GM11168 (cell line): Measurements from ENCODE around the gene RGS7BP.

ENCODE experiments used
- in situ Hi-C: fragments of 300-500 bp; cut with MboI; formaldehyde crosslinking; loops from one replicate; pipeline ENCODE4 v1.12.0; 2022; ENCODE audit warnings: low sequenced_read_pairs; ENCODE audit not compliant: unreplicated experiment

Gene RGS7BP

DNA sequence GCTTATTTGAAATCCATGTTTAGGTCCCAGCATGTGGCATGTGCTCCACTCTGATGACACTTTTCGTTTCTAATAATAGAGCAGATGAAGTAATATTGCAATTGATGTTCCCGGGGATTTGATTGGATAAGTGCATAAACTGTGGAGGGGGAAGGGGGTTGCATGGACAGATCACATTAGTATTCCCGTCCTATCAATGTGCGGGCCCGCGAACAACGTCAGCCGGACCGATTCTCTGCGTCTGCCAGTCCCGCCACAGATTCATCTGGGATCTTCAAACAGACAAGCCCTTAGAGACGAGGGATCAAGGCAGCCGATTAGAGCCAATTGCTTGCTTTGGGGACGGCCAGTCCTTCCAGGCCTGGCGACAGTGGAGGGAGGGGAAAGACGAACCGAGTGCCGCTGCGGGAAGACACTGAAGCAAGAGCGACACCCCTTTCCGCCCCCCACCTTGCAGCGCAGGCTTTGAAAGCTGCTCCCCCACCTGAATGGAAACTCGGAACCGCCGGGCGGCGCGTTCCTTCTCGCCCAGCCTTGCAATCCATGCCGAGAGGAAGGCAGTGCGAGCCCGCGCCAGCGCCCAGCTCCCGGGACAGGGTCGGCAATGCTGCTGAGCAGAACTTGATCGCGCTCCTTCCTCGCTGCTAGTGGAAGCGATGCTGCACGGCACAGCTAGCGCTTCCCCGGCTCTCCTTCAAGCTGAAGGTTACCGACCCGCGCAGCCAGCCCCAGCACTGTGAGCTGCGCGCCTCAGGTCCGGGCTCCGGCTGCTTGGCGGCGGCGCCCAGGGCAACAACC, at the start of gene RGS7BP:
Gene RGS7BP (plus strand): TSS at position 247 of the 798 bp plus-strand sequence. CDS start 610 bp downstream, outside the sequence.
- in situ Hi-C loops = no loop called here

DNA sequence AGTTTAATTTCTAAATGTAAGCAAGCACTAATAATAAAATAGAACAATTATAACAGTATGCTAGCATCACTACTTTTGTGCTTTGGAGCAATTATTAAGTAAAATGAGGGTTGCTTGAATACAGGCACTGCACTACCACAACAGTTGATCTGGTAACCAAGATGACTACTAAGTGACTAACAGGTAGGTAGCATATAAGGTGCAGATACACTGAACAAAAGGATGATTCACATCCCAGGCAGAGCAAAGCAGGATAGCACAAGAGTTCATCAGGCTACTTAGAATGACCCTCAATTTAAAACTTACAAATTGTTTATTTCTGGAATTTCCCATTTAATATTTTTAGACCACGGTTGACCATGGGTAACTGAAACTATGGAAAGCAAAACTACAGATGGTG, 48.0 kb upstream of the RGS7BP start:
- in situ Hi-C loops = no loop called here

DNA sequence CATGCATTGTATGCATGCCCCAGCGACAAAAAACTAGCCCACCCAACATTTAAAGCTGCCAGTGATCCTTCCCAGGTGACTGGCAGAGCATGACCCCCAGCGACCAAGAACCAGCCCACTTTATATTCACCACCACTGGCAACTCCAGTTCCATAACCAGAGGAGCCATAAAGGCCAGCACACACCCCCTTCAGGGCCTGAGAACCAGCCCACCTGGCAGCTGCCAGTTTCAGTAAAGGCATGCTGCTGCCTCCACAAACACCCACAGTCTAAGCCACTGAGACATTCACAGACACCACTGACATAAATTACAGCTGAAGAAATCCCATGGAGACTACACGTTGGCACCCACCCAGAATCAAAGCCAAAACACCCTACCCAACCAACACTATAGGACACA, 46.9 kb upstream of the RGS7BP start:
- in situ Hi-C loops = no loop called here

DNA sequence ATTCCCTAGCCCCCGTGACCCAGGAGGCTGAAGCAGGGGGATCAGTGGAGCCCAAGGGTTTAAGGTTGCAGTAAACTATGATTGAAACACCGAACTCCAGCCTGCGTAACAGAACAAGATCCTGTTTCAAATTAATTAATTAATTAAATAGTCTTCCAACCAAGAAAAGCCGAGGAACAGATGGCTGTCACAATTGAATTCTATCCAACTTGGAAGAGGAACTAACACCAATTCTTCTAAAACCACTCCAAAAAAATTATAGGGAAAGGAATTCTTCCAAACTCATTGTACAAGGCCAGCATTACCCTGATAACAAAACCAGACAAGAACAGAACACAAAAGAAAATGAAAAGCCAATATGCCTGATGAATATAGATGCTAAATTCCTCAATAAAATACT, 43.4 kb upstream of the RGS7BP start:
- in situ Hi-C loops = no loop called here

DNA sequence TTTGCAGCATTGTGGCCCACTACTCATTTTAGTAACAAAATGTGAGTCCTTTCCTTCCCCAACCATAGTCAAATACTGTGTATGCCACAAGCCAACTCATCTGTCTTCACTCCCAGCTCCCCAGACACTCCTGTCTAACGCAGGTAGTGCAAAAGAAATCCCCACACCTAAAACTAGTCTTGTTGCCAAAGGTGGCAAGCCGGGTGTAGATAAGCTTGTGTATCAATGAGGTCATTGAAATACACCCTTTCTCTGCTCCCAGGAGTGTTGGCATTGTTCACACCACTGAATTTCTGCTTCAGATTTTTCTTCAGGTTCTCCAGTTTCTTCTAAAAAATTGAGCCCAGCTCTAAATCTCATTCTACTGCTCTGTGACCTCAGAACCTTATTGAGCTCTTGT, 19.7 kb upstream of the RGS7BP start:
- in situ Hi-C loops = no loop called here

DNA sequence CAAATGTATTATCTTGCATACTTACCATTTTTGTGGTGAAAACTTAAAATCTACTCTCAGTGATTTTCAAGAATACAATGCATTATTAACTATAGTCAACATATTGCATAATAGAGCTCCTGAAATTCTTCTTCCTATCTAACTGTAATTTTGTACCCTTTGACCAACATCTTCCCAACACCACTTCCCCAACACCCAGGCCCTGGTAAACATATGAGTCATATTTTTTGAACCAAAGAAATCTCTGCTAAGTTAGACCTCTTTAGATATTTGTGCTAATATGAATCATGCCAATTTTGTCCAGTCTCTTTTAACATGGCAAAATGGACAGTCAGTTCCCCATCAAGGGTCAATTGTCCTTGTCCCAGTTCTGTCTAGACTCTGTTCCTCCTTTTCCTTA, 18.5 kb upstream of the RGS7BP start:
- in situ Hi-C loops = no loop called here

DNA sequence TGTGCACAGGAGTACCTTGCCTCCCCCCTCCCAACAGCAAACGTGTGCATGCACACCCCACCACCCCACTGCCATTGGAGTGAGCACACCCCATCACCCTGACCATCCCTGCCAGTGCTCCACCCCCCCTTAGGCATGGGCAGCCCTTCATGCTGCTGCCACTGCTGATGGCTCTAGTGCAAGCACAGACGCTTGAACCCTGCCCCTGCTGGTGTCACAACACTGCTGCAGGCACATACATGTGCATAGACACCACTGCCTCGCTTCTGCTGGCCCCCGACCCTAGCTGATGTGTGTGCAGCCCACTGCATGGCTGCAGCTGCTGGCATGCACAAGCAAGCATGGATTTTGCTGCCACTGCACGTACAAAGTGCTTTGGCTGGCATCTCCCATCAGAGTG, 16.0 kb upstream of the RGS7BP start:
- in situ Hi-C loops = no loop called here

DNA sequence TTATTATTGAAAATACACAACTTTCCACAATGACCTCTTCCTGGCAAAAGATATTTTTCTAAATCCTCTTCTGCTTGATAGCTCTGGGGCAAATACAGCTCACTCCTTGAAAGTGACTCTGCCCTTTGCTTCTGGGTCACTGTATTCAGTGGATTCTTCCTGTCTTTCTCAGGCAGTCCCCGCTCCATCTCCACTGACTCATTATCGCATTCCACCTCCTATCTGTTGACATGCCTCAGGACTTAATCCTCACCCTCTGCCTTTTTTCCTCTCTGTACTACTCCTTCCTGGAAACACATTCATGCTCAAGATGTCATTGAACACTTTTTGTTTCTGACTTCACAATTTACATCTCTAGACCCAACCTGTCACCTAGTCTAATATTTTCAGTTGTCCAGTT, 8.4 kb upstream of the RGS7BP start:
- in situ Hi-C loops = no loop called here

DNA sequence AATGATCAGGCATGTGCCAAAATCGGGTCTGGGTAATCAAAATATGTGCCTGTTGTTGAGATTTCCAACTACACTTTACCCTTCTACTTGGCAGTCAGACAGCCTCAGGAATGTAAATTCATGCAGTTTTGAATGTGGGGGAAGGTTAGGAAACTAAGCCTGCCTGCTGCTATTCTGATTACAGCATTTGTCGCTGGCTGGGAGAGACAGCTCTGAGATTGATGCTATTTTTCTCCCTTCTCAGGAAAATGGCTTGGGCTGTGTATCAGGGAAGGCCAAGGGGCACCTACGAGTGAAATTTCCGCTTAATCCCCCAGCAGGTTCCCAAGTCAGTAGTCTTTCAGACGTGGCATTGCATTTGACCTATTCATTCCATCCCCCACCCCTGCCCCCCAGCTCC, 3.6 kb upstream of the RGS7BP start:
- in situ Hi-C loops = no loop called here

DNA sequence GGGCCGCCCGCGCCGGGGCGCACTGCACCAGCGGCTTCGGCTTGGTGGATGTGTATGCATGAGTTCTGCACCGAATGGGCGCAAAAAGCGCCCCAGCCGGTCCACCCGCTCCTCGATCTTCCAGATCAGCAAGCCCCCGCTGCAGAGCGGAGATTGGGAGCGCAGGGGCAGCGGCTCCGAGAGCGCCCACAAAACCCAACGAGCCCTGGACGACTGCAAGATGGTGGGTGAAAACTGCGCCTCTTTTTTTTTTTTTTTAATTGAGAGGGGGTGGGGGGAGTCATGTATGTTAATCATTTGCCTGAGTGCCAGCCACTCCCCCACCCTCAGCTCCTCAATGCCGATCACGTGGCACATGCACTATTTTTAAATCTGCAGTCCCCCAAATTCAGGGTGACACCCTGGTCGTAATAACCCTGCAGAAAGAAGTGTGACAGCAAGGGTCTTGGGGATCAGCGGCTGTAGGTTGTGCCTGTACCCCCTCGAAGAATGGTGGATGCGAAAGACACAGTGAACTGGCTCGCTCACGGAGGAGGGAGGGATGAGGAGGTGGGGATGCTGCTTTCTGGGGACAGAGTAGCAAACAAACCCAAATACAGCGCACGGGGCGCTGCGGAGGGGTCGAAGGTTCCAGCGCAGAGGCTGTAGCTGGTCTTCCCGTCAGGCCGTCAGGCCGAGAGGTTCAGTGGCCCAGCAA, 900 bp downstream of the RGS7BP start:
- in situ Hi-C loops = no loop called here

DNA sequence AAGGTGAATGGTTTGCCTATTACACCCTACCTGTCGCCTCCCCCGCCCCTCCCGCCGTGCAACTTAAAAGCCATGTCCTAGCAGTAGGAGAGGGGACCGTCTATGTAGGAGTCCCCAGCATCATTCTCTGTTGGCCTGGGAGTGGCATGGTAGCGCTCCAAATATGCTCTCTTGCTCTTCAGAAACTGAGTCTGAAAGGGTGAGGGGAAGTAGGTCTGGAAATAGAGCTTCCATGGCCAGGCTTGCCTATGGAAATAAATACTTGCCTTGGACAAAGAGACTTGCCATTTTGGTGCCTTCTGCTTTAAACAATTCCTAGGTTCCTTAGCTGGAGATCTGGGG, 1.4 kb downstream of the RGS7BP start:
- in situ Hi-C loops = no loop called here

DNA sequence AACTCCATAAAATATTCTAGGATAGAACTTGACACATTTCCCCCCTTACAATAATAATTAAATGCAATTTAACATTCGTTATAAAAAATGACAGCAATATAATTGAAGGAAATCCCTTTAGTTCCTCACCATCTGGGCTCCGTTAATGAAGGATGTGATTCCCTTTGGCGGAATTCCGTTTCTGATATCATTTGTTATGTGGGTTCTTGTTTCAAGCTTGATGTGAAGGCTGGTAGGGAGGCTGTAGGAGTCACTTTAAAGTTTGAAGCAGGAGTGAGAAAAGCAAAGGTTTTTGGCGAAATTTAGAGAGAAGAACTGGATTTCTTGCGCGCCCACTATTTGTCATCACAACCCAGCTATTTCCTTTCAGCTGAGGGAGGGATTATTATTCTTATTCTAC, 4.0 kb downstream of the RGS7BP start:
- in situ Hi-C loops = no loop called here

DNA sequence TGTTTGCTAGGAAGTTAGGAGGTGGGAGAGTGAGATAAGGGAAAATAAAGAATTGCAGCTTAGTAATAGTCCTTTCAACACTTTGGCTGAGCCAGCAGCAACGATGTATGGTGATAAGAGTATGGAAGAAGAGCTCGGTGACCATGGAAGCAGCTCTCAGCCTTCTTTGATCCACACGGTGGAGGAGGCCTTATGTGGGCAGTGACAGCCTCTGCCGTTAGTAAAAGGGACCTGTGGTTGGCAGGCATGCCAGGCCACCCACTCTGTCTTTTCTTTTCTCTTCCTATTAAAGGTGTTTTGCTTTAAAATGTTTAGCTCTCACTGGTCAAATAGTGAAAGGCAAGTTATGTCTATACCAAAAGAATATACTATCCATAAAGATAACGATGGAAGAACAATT, 7.7 kb downstream of the RGS7BP start:
- in situ Hi-C loops = no loop called here

DNA sequence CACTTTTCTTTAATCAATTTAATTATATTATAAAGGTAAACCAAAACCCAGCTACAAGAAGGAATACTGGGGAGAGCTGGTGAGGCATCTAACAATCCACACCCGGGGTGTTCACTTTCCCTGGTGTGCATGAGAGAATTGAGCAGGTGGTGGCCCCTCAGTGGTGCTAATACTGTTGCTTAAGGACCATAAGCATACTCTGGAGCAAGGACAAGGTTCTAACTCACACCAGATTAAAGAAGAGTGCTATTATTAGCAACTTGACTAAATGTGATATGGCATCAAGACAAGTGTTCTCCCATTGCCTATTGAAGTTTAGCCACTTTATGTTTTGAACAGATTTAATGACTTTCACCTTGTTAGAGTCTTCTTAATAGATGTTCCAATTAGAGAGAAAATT, 8.8 kb downstream of the RGS7BP start:
- in situ Hi-C loops = no loop called here

DNA sequence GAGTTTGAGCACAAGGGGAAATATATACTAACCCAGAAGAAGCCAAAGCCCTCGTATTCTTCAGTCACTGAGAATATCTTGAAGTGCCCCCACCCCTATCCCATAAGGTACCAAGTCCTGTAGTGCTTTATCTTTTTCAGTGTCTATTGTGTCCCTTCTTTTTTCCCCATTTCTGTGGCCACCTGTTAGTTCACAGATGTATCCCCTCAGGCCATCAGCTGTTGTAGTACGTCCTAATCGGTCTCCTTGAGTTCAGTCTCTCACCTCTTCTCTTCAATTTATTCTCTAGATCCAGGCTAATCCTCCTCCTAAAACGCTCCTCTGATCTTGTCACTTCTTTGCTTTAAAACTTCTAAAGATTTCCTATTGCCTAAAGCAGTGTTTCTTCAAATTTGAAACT, 10.4 kb downstream of the RGS7BP start:
- in situ Hi-C loops = no loop called here

DNA sequence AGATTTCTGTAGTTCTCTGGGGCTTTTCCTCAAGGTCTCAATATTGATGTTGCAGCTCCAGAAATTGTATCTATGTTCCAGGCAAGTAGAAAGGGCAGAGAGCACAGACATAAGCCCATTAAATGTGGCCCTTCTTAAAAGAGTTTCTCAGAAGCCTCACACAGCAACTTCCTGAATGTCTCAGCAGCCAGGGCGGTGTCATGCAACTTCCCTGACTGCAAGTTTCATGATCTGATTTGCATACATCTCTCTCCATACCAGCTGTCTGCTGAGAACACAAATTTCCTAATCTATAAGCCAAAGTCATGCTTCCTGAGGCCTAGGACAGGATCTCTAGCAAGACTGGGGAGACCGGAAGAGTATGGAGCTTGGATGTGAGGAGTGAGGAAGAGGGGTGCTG, 13.0 kb downstream of the RGS7BP start:
- in situ Hi-C loops = no loop called here

DNA sequence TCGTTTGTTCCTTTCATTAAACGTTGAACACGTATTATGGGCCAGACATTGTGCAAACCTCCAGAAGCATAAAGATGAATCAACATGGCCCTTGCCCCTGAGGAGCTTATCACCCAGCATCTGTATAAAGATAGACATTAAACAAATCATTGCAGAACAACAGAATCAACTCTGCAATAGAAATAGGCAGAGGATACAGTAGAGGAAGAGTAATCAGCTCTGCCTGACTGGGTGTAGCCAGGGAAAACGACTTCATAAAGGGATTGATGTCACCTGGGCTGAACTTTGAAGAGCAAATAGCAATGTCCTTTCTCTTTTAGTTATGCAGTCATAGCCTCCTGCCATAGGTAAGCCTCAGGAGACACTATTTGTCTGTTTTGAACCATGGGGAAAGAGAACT, 13.4 kb downstream of the RGS7BP start:
- in situ Hi-C loops = no loop called here

DNA sequence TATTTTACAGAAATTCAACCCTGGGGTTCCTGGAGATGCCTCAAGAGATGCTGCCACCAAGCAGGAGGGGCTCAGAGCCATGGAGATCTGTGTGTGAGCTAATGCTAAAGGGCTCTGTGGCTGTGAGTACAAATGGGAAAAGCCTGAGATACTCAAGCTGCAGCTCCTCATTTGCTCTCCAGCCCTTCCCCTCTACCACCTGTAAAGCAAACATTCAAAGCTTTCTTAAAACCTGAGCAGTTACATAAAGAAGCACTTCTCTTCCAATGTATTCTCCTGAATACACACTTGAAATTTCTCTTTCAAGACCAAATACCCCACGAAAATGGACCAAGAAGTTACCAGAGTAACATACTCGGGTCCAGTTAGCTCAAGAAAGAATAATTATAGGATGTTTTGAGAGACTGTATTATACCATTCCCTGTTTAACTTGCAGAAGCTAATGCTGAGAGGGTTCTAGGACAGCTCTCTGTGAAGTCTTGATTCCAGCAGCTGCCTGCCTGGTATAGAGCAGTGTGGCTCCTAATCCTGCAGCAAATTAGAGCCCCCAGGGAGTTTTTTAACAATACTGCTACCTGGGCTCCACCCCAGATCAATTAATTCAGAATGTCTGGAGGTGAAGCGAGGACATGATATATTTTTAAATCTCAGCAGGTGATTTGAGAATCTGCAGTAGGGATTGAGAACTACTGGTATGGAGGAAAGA, 21.1 kb downstream of the RGS7BP start:
- in situ Hi-C loops = no loop called here

DNA sequence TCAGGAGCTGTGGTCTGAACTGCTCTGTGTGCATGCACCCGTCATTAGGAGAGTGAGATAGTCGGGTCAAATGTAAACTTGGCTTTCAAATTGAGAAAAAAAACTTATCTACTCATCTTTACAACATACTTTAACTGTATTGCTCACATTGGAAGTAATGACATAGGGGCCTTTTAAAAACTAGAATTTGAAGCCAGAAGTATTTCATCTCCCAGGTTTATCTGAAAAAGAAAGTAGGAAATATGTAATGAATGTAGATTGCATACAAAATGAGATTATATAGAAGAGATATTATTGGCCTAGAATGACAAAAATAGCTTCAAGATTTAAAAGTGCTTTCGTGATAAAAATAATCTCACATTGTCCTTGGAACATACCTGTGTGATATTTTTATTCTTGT, 24.3 kb downstream of the RGS7BP start:
- in situ Hi-C loops = no loop called here

DNA sequence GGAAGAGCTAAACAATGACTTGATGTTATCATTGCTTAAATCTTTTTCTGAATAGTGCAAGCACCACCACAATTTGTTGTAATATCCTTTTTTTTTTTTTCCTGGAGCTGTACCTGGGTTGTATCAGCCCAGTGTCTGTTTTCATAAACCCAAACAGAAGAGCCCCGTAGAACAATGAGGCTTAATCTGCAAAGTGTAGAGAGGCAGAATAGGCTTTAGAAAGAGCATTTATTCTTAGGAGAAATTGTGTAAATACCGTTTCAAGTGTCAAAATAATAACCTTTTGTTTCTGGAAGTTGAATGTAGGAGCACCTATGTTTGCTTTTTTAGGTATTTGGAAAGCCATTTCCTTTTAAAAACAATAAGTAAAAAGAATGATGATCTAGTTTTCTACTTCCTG, 26.4 kb downstream of the RGS7BP start:
- in situ Hi-C loops = no loop called here

DNA sequence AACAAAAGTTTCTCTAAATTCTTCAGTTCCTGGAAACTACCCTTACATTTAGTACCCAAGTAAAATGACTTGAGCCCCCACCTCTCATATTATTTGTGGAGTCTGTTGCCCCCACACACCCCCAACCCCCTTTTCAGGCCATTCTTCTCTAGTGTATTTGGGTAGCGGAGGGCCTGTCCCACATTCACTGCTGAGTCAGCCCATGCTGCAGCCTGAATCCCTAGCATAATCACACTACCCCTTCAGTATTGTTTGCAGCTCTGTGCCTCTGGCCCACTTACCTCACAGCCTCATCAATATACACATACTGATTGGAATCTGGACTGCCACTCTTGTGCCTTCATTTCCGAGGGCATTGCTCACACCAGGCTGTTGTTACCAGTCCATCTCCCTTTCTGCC, 26.8 kb downstream of the RGS7BP start:
- in situ Hi-C loops = no loop called here
